ENCODE results near the gene IFITM10.
A peak's percentile ranks its signal among the peaks of the same experiment; 100 is the strongest.

Gene IFITM10

DNA sequence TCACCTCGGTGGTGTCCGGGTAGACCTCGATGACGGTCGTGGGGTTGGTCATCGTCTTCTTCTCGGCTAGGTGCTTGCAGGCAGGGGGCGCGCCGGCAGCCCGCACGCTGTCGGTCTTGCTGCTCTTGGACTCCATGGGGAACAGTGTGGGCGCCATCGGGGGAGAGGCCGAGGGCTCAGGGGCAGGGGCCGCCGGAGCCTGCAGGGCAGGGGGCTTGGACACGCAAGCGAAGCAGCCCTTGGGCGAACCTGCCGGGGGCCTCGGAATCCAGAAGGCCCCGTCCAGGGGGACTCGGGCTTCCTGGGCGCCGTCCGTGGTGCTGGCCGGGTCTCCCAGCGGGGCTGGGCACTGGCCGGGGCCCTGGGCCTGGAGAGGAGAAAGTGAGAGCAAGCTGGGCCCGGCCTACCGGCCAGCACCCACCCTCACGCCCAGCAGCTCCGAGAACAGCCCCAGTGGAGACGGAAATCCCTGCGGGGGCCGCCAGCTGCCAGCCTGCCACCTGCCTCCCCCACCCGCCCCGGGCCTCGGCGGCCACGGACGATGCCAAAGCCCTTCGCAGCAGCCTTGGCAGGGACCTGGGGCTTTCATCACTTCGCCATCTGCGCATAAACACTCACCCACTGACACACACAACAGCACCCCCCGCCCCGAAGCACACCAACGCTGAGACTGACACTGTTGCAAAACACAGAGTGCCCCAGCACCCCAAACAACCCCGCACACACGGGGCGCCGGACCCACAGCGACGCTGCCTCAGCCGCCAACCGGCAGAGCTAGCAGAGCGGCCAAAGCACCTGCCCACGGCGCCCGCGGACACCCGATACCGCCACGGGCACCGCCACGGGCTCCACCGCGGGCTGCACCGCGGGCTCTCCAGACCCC, 2.4 kb downstream of the IFITM10 start:
- Histone ChIP-seq H3K9me3 (ENCODE audit: insufficient read depth, low read length) (peaks cover 5% of the 10 kb centered on the region; the same call in 1 of the 2 replicates), H3K27me3 (ENCODE audit: insufficient read depth, insufficient read length) (peaks cover 30% of the 10 kb centered on the region), H3K36me3 (ENCODE audit: insufficient read depth, insufficient read length, low read length) (peaks cover 16% of the 10 kb centered on the region), H3K9ac (ENCODE audit: insufficient read length, low read depth) (peak overlapping the region; percentile 66), H3K4me1 (ENCODE audit: insufficient read depth, insufficient read length) (peaks cover 18% of the 10 kb centered on the region), H3K4me3 (ENCODE audit: insufficient read length, low read depth) (no peak overlapping the region)
- no peak for DNase-seq (ENCODE audit: low read depth, low spot score)
- TF ChIP-seq ZNF274 (IDR thresholded peaks at IDR 0.05; ENCODE audit: low read depth, low read length): no peak
- TF ChIP-seq SUZ12 (IDR thresholded peaks at IDR 0.05; ENCODE audit: extremely low read depth, insufficient read depth, insufficient read length): no peak

DNA sequence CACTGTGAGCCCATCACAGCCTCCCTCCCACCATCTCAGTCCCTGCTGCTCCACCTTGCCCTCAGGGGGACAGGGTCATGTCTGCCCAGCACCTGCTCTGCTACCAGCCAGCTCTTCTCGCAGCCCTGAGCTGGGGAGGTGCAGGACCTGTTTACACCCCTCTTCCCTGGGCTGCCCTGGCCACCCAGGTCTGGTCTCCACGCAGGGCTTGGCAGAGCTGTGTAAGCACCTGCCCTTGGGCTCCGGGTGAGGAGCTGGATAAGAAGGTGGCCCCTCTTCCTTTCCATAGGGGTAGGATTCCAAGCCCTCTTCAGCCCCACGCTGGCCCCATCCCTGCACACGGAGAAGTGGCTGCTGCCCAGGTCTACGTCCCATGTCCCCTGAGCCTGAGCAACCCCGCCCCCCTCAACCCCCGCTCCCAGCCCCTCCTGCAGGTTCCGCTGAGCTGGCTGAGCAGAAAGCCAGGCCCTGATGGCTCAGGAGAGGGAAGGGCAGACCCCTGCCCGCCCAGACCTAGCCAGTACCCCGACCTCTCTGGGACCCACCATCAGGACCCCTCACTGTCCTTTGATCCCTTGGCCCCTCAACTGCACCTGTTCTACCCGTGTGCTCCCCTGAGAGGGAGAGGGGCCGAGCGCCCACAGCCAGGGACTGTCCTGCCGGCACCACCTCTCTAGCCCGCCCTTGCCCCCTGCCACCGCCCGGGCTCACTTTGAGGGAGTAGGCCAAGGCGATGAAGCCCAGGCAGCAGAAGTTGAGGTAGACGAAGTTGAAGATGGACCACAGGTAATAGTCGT, 3.2 kb downstream of the IFITM10 start:
- Histone ChIP-seq H3K36me3 (ENCODE audit: insufficient read depth, insufficient read length, low read length) (peaks cover 7% of the 10 kb centered on the region), H3K9me3 (ENCODE audit: insufficient read depth, low read length) (peaks cover 5% of the 10 kb centered on the region; the same call in 1 of the 2 replicates), H3K4me1 (ENCODE audit: insufficient read depth, insufficient read length) (peaks cover 18% of the 10 kb centered on the region), H3K4me3 (ENCODE audit: insufficient read length, low read depth) (no peak overlapping the region), H3K9ac (ENCODE audit: insufficient read length, low read depth) (no peak overlapping the region), H3K27me3 (ENCODE audit: insufficient read depth, insufficient read length) (peaks cover 38% of the 10 kb centered on the region)
- DNase-seq (ENCODE audit: low read depth, low spot score): no peak
- TF ChIP-seq SUZ12 (IDR thresholded peaks at IDR 0.05; ENCODE audit: extremely low read depth, insufficient read depth, insufficient read length) (no peak), YY1 (IDR thresholded peaks at IDR 0.05; ENCODE audit: insufficient read depth, insufficient read length) (no peak), ZNF274 (IDR thresholded peaks at IDR 0.05; ENCODE audit: low read depth, low read length) (no peak)

DNA sequence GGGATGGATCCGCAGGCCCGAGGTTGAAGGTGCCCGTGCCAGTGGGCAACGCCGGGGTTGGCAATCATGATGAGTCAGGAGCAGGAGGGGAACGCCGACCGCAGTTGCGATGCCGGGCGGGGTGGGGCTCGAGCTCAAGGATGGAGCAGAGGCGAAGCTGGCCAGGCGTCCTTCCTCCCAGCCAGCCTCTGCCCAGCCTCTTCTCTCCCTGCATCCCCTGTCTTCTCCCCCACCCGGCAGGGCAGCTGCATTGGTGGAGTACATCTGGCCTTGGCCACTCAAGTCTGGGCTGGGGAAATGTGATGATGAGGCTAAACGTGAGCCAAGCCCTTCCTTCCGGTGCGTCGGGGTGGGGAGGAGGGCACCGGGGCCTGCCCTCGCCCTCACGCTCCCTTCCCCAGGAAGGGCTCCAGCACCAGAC, 3.9 kb downstream of the IFITM10 start:
- Histone ChIP-seq H3K4me3 (ENCODE audit: insufficient read length, low read depth) (no peak overlapping the region), H3K36me3 (ENCODE audit: insufficient read depth, insufficient read length, low read length) (peaks cover 2% of the 10 kb centered on the region), H3K9ac (ENCODE audit: insufficient read length, low read depth) (no peak overlapping the region), H3K9me3 (ENCODE audit: insufficient read depth, low read length) (peaks cover 5% of the 10 kb centered on the region; the same call in 1 of the 2 replicates), H3K4me1 (ENCODE audit: insufficient read depth, insufficient read length) (peaks cover 18% of the 10 kb centered on the region), H3K27me3 (ENCODE audit: insufficient read depth, insufficient read length) (peaks cover 44% of the 10 kb centered on the region)
- DNase-seq (ENCODE audit: low read depth, low spot score): no peak
- no peak for TF ChIP-seq ZNF274 (IDR thresholded peaks at IDR 0.05; ENCODE audit: low read depth, low read length)

DNA sequence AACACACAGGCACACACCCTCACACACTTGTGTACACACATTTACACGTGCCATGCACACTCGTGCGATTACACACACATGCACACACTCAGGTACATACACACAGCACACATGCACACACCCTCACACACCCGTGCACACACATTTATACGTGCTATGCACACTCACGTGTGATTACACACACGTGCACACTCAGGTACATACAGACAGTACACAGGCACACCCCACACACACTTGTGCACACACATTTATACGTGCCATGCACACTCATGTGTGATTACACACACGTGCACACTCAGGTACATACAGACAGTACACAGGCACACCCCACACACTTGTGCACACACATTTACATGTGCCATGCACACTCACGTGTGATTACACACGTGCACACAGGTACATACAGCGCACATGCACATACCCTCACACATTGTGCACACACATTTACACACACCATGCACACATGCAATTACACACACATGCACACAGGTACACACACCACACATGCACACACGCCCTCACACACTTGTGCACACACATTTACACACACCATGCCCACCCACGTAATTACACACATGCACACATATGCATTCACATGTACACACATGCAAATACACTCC, 4.6 kb downstream of the IFITM10 start:
- H3K4me3 ChIP-seq (ENCODE audit: insufficient read length, low read depth): no peak overlapping the region
- TF ChIP-seq SUZ12 (IDR thresholded peaks at IDR 0.05; ENCODE audit: extremely low read depth, insufficient read depth, insufficient read length) (no peak), YY1 (IDR thresholded peaks at IDR 0.05; ENCODE audit: insufficient read depth, insufficient read length) (no peak), ZNF274 (IDR thresholded peaks at IDR 0.05; ENCODE audit: low read depth, low read length) (no peak)
- H3K4me1 ChIP-seq (ENCODE audit: insufficient read depth, insufficient read length): peaks cover 15% of the 10 kb centered on the region
- peaks cover 50% of the 10 kb centered on the region for H3K27me3 ChIP-seq (ENCODE audit: insufficient read depth, insufficient read length)
- DNase-seq (ENCODE audit: low read depth, low spot score): no peak
- H3K9ac ChIP-seq (ENCODE audit: insufficient read length, low read depth): no peak overlapping the region
- H3K36me3 ChIP-seq (ENCODE audit: insufficient read depth, insufficient read length, low read length): no peaks in the 10 kb centered on the region
- H3K9me3 ChIP-seq (ENCODE audit: insufficient read depth, low read length): peaks cover 5% of the 10 kb centered on the region; the same call in 1 of the 2 replicates

GRCh38 chr11:1744891-1745700, 5.3 kb downstream of the IFITM10 start:
- Histone ChIP-seq H3K4me1 (ENCODE audit: insufficient read depth, insufficient read length) (peaks cover 11% of the 10 kb centered on the region), H3K9me3 (ENCODE audit: insufficient read depth, low read length) (peaks cover 5% of the 10 kb centered on the region; the same call in 1 of the 2 replicates), H3K4me3 (ENCODE audit: insufficient read length, low read depth) (no peak overlapping the region), H3K36me3 (ENCODE audit: insufficient read depth, insufficient read length, low read length) (no peaks in the 10 kb centered on the region), H3K27me3 (ENCODE audit: insufficient read depth, insufficient read length) (peaks cover 50% of the 10 kb centered on the region), H3K9ac (ENCODE audit: insufficient read length, low read depth) (no peak overlapping the region)
- TF ChIP-seq SUZ12 (IDR thresholded peaks at IDR 0.05; ENCODE audit: extremely low read depth, insufficient read depth, insufficient read length): no peak
- TF ChIP-seq ZNF274 (IDR thresholded peaks at IDR 0.05; ENCODE audit: low read depth, low read length): no peak
- TF ChIP-seq YY1 (IDR thresholded peaks at IDR 0.05; ENCODE audit: insufficient read depth, insufficient read length): no peak
- DNase-seq (ENCODE audit: low read depth, low spot score): no peak

GRCh38 chr11:1744137-1744886, 6.1 kb downstream of the IFITM10 start:
- no peak for DNase-seq (ENCODE audit: low read depth, low spot score)
- Histone ChIP-seq H3K36me3 (ENCODE audit: insufficient read depth, insufficient read length, low read length) (no peaks in the 10 kb centered on the region), H3K4me3 (ENCODE audit: insufficient read length, low read depth) (no peak overlapping the region), H3K9ac (ENCODE audit: insufficient read length, low read depth) (no peak overlapping the region), H3K9me3 (ENCODE audit: insufficient read depth, low read length) (peaks cover 5% of the 10 kb centered on the region; the same call in 1 of the 2 replicates), H3K27me3 (ENCODE audit: insufficient read depth, insufficient read length) (peaks cover 48% of the 10 kb centered on the region), H3K4me1 (ENCODE audit: insufficient read depth, insufficient read length) (peaks cover 8% of the 10 kb centered on the region)
- TF ChIP-seq YY1 (IDR thresholded peaks at IDR 0.05; ENCODE audit: insufficient read depth, insufficient read length) (no peak), SUZ12 (IDR thresholded peaks at IDR 0.05; ENCODE audit: extremely low read depth, insufficient read depth, insufficient read length) (no peak), ZNF274 (IDR thresholded peaks at IDR 0.05; ENCODE audit: low read depth, low read length) (no peak)
